Activated CD8-positive, alpha-beta memory T cell treated with anti-CD3 and anti-CD28 coated beads, Interleukin-2, amount 10 ng/mL, durations not matched to agents 7 days and 5 days (primary cell): Measurements from ENCODE around the gene RASAL3. TPM values are rescaled to one million over a fixed set of nuclear protein-coding genes. Genes with fewer than 3 reads are reported as not detected.

Source experiments
- ATAC-seq: fragments of 150-1000 bp; cut with Tn5 transposase; one replicate; pipeline ENCODE4 v1.10.0; 2021; ENCODE audit warnings: moderate library complexity
- CTCF ChIA-PET: fragments of 350-600 bp; sonication (Branson Sonifier 250); formaldehyde crosslinking; loops from one replicate; lab custom pipeline; 2021; ENCODE audit warnings: antibody characterized with exemption; lab: Charles Lee
- DNase-seq: peaks from one replicate; pipeline ENCODE4 v3.0.0-alpha.2; 2020
- H3K27ac Mint-ChIP-seq: one replicate; pipeline ENCODE4 v1.8.0; 2021; ENCODE audit warnings: mild to moderate bottlenecking, mixed read lengths
- H3K27me3 Mint-ChIP-seq: one replicate; pipeline ENCODE4 v1.8.0; 2021; ENCODE audit warnings: mixed read lengths
- H3K36me3 Mint-ChIP-seq: one replicate; pipeline ENCODE4 v1.8.0; 2021; ENCODE audit warnings: mild to moderate bottlenecking, mixed read lengths
- H3K4me1 Mint-ChIP-seq: one replicate; pipeline ENCODE4 v1.8.0; 2021; ENCODE audit warnings: mixed read lengths
- H3K4me3 Mint-ChIP-seq: one replicate; pipeline ENCODE4 v1.8.0; 2021; ENCODE audit warnings: mild to moderate bottlenecking, moderate library complexity, mixed read lengths
- H3K9me3 Mint-ChIP-seq: one replicate; pipeline ENCODE4 v1.8.0; 2022; ENCODE audit warnings: low read depth, mixed read lengths
- total RNA-seq, 2 experiments: library from RNA; stranded (reverse); gene quantifications; one replicate each; pipeline ENCODE4 v1.2.3, GENCODE V29; 2021

The RASAL3 gene
- total RNA-seq, 2 experiments from 2014 or later: 166 to 172 TPM

- H3K27ac Mint-ChIP-seq: peak overlapping the region; percentile 87
- peaks cover 9% of the 10 kb centered on the region for H3K36me3 Mint-ChIP-seq
- H3K9me3 Mint-ChIP-seq: no peaks in the 10 kb centered on the region
- peaks cover 6% of the 10 kb centered on the region for H3K27me3 Mint-ChIP-seq
- peak overlapping the region; percentile 39 for H3K4me3 Mint-ChIP-seq
- DNase-seq (peak; percentile 91), ATAC-seq (peak; percentile 63)
- H3K4me1 Mint-ChIP-seq: peaks cover 62% of the 10 kb centered on the region
- CTCF ChIA-PET: interaction anchor here (0.9 to 8.4 kb wide), 11 partner anchors 9 to 90 kb away, joined by 3 to 68 read pairs (median 5); partner anchors contain the start of gene AKAP8L
Measured at GRCh38 chr19:15466851-15467733, 2.7 kb upstream of the RASAL3 start.

GRCh38 chr19:15463861-15464371 lies 428 bp downstream of the RASAL3 start:
- CTCF ChIA-PET: interaction anchor here (0.7 to 8.4 kb wide), 11 partner anchors 9 to 93 kb away, joined by 3 to 68 read pairs (median 4); partner anchors contain the start of genes AKAP8, AKAP8L and WIZ
- ATAC-seq (peak; percentile 75), DNase-seq (peak; percentile 93)
- peak overlapping the region; percentile 89 for H3K27ac Mint-ChIP-seq
- peaks cover 31% of the 10 kb centered on the region for H3K36me3 Mint-ChIP-seq
- H3K4me3 Mint-ChIP-seq: peak overlapping the region; percentile 87
- peaks cover under 1% of the 10 kb centered on the region for H3K27me3 Mint-ChIP-seq
- H3K9me3 Mint-ChIP-seq: no peaks in the 10 kb centered on the region
- peaks cover 63% of the 10 kb centered on the region for H3K4me1 Mint-ChIP-seq

DNA sequence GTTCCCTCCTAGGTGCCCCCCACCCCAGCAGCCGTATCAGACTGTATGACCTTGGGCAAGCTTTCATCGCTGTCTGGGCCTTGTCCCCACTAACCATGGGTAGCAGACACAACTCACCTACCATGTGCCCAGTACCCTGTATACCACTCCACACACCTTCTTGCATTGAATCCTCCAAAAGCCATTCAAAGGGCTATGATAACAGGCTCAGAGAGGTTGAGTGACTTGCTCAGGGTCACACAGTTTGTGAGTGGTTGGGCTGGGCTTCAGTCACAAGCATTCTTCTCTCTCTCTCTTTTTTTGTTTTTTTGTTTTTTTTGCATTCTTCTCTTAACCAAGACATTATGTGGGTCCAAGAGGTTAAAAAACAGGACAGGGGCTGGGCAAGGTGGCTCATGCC lies 2.6 kb downstream of the RASAL3 start:
- no peaks in the 10 kb centered on the region for H3K27me3 Mint-ChIP-seq
- peak overlapping the region; percentile 87 for H3K4me3 Mint-ChIP-seq
- H3K4me1 Mint-ChIP-seq: peaks cover 40% of the 10 kb centered on the region

GRCh38 chr19:15457701-15458484 lies 6.5 kb downstream of the RASAL3 start:
- CTCF ChIA-PET: no interaction called here
- H3K27me3 Mint-ChIP-seq: no peaks in the 10 kb centered on the region
- no peak overlapping the region for H3K4me3 Mint-ChIP-seq
- H3K9me3 Mint-ChIP-seq: no peaks in the 10 kb centered on the region
- DNase-seq: no peak
- H3K36me3 Mint-ChIP-seq: peaks cover 72% of the 10 kb centered on the region
- H3K4me1 Mint-ChIP-seq: peaks cover 22% of the 10 kb centered on the region
- no peak overlapping the region for H3K27ac Mint-ChIP-seq
- no peak for ATAC-seq

More for the DNA sequence above, 2.6 kb downstream of the RASAL3 start:
- no peak for DNase-seq
- CTCF ChIA-PET: interaction anchor here (1.3 to 8.4 kb wide), 3 partner anchors 9 to 93 kb away, joined by 3 to 68 read pairs (median 7); partner anchors contain the start of gene AKAP8L
- ATAC-seq: no peak
- Mint-ChIP-seq H3K36me3 (peaks cover 45% of the 10 kb centered on the region), H3K9me3 (no peaks in the 10 kb centered on the region), H3K27ac (peak overlapping the region; percentile 89)

GRCh38 chr19:15456871-15457700 lies 7.3 kb downstream of the RASAL3 start:
- Mint-ChIP-seq H3K4me1 (peaks cover 15% of the 10 kb centered on the region), H3K36me3 (peaks cover 72% of the 10 kb centered on the region)

DNA sequence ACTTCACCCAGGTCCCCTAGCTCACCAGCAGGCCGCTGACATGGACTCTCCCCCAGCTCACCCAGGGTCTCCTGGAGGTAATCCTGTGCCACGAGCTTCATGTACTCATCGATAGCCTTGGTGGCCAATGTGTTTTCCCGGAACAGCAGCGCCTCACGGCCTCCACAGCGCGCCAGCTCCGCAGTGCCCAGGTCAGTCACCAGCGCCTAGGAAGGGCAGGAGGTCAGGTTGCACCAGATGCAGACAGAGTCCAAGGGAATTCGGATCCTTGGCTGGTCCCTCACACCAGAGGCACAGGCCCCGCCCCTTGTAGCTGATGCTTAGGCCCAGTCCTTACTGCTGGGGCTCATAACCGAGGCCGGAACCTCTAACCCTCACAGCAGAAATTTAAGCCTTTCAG lies 7.9 kb downstream of the RASAL3 start:
- Mint-ChIP-seq H3K27me3 (no peaks in the 10 kb centered on the region), H3K9me3 (no peaks in the 10 kb centered on the region), H3K27ac (no peak overlapping the region), H3K36me3 (peaks cover 72% of the 10 kb centered on the region), H3K4me3 (no peak overlapping the region), H3K4me1 (peaks cover 9% of the 10 kb centered on the region)
- CTCF ChIA-PET: interaction anchor here (1.1 kb wide), 2 partner anchors 95 to 99 kb away, joined by 3 to 4 read pairs; no protein-coding TSS in a partner anchor
- ATAC-seq (no peak), DNase-seq (no peak)

More at GRCh38 chr19:15456871-15457700, 7.3 kb downstream of the RASAL3 start:
- DNase-seq (no peak), ATAC-seq (no peak)
- H3K4me3 Mint-ChIP-seq: no peak overlapping the region
- H3K27me3 Mint-ChIP-seq: no peaks in the 10 kb centered on the region
- CTCF ChIA-PET: interaction anchor here (1.1 kb wide), 2 partner anchors 94 to 99 kb away, joined by 3 to 4 read pairs; no protein-coding TSS in a partner anchor
- no peaks in the 10 kb centered on the region for H3K9me3 Mint-ChIP-seq
- H3K27ac Mint-ChIP-seq: no peak overlapping the region

DNA sequence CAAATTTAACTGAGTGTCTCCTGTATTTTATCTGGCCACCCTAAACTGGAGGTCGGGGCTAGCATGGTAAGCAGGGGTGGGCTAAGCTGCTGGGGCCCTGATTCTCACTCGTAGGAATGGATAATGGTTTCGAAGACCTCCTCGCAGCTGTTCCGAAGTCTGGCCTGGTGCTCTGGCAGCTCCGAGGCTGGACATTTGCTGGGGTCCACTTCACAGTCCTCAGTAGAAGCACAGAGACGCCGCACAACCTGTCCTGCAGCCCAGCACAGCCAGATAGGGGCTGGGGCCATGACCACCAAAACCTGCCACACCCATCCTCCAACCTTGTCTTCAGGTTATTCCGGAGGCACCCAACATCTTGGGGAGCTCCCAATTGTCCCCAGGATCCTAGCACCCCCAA lies 8.3 kb downstream of the RASAL3 start:
- CTCF ChIA-PET: interaction anchor here (1.1 kb wide), 1 partner anchor 100 kb away, joined by 4 read pairs; no protein-coding TSS in a partner anchor
- H3K4me1 Mint-ChIP-seq: peaks cover 13% of the 10 kb centered on the region
- peaks cover 75% of the 10 kb centered on the region for H3K36me3 Mint-ChIP-seq
- ATAC-seq (no peak), DNase-seq (no peak)
- H3K4me3 Mint-ChIP-seq: no peak overlapping the region
- H3K9me3 Mint-ChIP-seq: no peaks in the 10 kb centered on the region
- H3K27me3 Mint-ChIP-seq: no peaks in the 10 kb centered on the region
- no peak overlapping the region for H3K27ac Mint-ChIP-seq

- H3K4me1 Mint-ChIP-seq: peaks cover 13% of the 10 kb centered on the region
- no peaks in the 10 kb centered on the region for H3K27me3 Mint-ChIP-seq
- ATAC-seq: no peak
- DNase-seq: no peak
- CTCF ChIA-PET: interaction anchor here (1.0 to 1.3 kb wide), 4 partner anchors 11 to 101 kb away, joined by 3 to 7 read pairs (median 3); partner anchors contain the start of gene AKAP8L
- peaks cover 61% of the 10 kb centered on the region for H3K36me3 Mint-ChIP-seq
- no peak overlapping the region for H3K4me3 Mint-ChIP-seq
- no peaks in the 10 kb centered on the region for H3K9me3 Mint-ChIP-seq
- peak overlapping the region; percentile 13 for H3K27ac Mint-ChIP-seq
Measured at GRCh38 chr19:15453906-15454860, 10.2 kb downstream of the RASAL3 start.

- H3K27ac Mint-ChIP-seq: no peak overlapping the region
- ATAC-seq (no peak), DNase-seq (no peak)
- H3K4me3 Mint-ChIP-seq: no peak overlapping the region
- H3K9me3 Mint-ChIP-seq: no peaks in the 10 kb centered on the region
- peaks cover 55% of the 10 kb centered on the region for H3K36me3 Mint-ChIP-seq
- CTCF ChIA-PET: interaction anchor here (1.0 to 1.9 kb wide), 3 partner anchors 9 to 102 kb away, joined by 3 to 7 read pairs (median 6); no protein-coding TSS in a partner anchor
- H3K4me1 Mint-ChIP-seq: peaks cover 16% of the 10 kb centered on the region
- no peaks in the 10 kb centered on the region for H3K27me3 Mint-ChIP-seq
Measured at GRCh38 chr19:15453091-15453578, 11.2 kb downstream of the RASAL3 start.

DNA sequence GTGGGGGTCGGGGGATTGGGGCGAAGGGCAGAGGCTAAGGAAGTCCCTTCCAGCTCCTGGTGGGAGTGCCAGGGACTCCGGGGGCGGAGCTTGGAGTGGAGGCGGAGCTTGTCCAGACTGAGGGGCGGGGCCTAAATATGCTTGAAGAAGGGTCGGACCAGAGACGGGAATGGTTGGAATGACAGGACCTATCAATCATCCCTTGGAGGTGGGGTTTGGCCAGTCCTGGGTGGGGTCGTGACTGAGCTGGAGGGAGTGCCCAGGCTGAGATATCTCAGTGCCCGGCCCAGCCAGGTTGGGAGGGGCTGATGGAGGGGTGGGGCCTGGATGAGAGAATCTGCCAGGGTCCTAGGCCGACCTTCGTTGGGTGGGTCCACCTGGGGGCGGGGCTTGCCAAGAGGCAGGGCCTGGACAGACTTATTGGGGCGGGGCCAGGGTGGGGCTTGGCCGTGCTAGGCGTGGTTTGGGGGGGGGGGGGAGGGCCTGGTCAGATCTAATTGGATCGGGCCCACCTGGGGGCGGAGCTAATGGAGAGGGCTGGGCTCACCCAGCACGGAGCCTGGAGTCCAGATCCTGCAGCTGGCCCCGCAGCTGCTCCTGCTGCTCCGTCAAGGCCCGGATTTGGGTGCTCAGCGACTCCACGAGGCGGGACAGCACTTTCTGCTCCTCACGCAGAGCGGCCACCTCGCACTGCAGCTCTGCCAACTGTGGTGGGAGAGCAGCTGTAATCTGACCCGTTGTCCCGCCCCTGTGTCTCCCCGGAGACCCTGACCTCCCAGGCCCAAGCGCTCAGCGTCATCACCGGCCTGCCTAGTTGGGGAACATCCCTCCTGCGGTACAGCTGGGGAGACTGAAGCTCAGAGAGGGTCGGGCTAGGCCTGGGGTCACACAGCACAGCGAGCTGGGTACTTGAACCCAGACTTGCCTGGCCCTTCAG lies 12.0 kb downstream of the RASAL3 start:
- no peak for DNase-seq
- CTCF ChIA-PET: interaction anchor here (0.8 to 3.1 kb wide), 7 partner anchors 9 to 105 kb away, joined by 3 to 14 read pairs (median 6); partner anchors contain the start of gene AKAP8L
- no peak overlapping the region for H3K27ac Mint-ChIP-seq
- H3K36me3 Mint-ChIP-seq: peaks cover 50% of the 10 kb centered on the region
- peaks cover 16% of the 10 kb centered on the region for H3K4me1 Mint-ChIP-seq
- H3K4me3 Mint-ChIP-seq: no peak overlapping the region
- H3K9me3 Mint-ChIP-seq: no peaks in the 10 kb centered on the region
- no peak for ATAC-seq
- H3K27me3 Mint-ChIP-seq: no peaks in the 10 kb centered on the region
